Smooth muscle cell (in vitro differentiated cells): ENCODE measurements around the gene CDK9. TPM values are rescaled to one million over a fixed set of nuclear protein-coding genes. Genes with fewer than 3 reads are reported as not detected.

Experiments used
- DNase-seq: peaks from one replicate; lab custom pipeline; 2025; ENCODE audit not compliant: unreplicated experiment; lab: John Stamatoyannopoulos, UW
- H2AFZ ChIP-seq: fragments of 200-600 bp; sonication (generic); 2 replicates; pipeline ENCODE4 v1.6.0; 2016; ENCODE audit warnings: antibody characterized with exemption, low read depth, mild to moderate bottlenecking
- H3F3A ChIP-seq: fragments of 200-600 bp; sonication (generic); 2 replicates; pipeline ENCODE4 v1.6.0; 2017; ENCODE audit warnings: antibody characterized with exemption, low read depth
- H3K27ac ChIP-seq: fragments of 200-600 bp; sonication (generic); 2 replicates; pipeline ENCODE4 v1.5.1; 2016; ENCODE audit warnings: low read depth, mild to moderate bottlenecking
- H3K27me3 ChIP-seq: fragments of 200-600 bp; sonication (generic); 2 replicates; pipeline ENCODE4 v1.6.1; 2016; ENCODE audit warnings: low read depth, mild to moderate bottlenecking
- H3K36me3 ChIP-seq: fragments of 200-600 bp; sonication (generic); 2 replicates; pipeline ENCODE4 v1.5.1; 2016; ENCODE audit warnings: low read depth
- H3K4me1 ChIP-seq: fragments of 200-600 bp; sonication (generic); 2 replicates; pipeline ENCODE4 v1.5.1; 2016; ENCODE audit warnings: low read depth
- H3K4me2 ChIP-seq: fragments of 200-600 bp; sonication (generic); 2 replicates; pipeline ENCODE4 v1.6.0; 2016; ENCODE audit warnings: mild to moderate bottlenecking
- H3K4me3 ChIP-seq: fragments of 200-600 bp; sonication (generic); 2 replicates; pipeline ENCODE4 v1.5.1; 2016; ENCODE audit warnings: mild to moderate bottlenecking
- H3K79me2 ChIP-seq: fragments of 200-600 bp; sonication (generic); 2 replicates; pipeline ENCODE4 v1.6.0; 2016; ENCODE audit warnings: low read depth, mild to moderate bottlenecking
- H3K9ac ChIP-seq: fragments of 200-600 bp; sonication (generic); 2 replicates; pipeline ENCODE4 v1.6.0; 2016; ENCODE audit warnings: low read depth
- H3K9me3 ChIP-seq: fragments of 200-600 bp; sonication (generic); replicated peaks from 2 replicates; pipeline ENCODE4 v1.5.1; 2016; ENCODE audit warnings: low read depth
- H4K20me1 ChIP-seq: fragments of 200-600 bp; sonication (generic); 2 replicates; pipeline ENCODE4 v1.6.0; 2016; ENCODE audit warnings: low read depth
- WGBS: methylation state at CpG from one replicate; pipeline ENCODE4 v1.1.7; 2016; ENCODE audit warnings: low lambda C conversion rate; 5-methylcytosine and 5-hydroxymethylcytosine counted together
- polyA plus RNA-seq: library from polyadenylated mRNA; unstranded; fragments of >200 nt; fragmentation: Nextera tagmentation; extraction: Ambion mirVana; gene quantifications from 2 replicates; pipeline ENCODE4 v1.2.1, GENCODE V29; 2016
- total RNA-seq: library from RNA; depleted of rRNA; stranded (reverse); fragments of >200 nt; gene quantifications from 2 replicates; pipeline ENCODE4 v1.2.3, GENCODE V29; 2014
- TF ChIP-seq, protein P1 (sequence below): fragments of 200-600 bp; sonication (generic); IDR thresholded peaks from 2 replicates; pipeline ENCODE4 v1.5.1; 2017; ENCODE audit warnings: borderline replicate concordance, mild to moderate bottlenecking, antibody characterized with exemption; ENCODE audit not compliant: insufficient read depth, poor library complexity, severe bottlenecking

CDK9 gene
- total RNA-seq (38.2 and 48.0 TPM in 2 replicates), polyA plus RNA-seq (61.4 and 68.6 TPM in 2 replicates)

DNA sequence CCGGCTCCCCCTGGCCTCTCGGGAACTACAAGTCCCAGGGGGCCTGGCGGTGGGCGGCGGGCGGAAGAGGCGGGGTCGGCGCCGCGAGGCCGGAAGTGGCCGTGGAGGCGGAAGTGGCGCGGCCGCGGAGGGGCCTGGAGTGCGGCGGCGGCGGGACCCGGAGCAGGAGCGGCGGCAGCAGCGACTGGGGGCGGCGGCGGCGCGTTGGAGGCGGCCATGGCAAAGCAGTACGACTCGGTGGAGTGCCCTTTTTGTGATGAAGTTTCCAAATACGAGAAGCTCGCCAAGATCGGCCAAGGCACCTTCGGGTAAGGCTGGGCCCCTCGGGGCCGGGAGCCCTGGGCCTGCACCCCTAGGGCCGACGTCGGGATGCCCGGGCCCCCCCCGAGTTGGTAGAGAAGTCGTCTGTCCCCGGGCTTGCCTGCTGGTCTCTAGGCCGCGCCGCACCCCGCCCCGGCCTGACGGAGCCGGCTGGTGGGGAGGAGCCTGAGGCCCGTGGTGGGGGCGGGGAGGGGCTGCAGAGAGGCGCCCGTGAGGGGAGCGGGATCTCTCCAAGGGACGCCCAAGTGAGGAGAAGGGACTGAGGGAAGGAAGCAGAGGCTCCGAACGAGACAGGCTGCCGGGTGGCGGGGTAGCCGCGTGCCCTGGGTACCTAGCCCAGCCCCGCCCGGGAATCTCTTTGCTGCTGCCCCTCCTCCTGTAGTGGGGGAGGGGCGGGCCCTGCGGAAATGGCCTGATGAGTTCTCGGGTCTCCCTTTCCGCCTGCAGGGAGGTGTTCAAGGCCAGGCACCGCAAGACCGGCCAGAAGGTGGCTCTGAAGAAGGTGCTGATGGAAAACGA lies at the start of gene CDK9:
Gene CDK9, plus strand, starts transcription at position 102 of the 840 bp plus-strand sequence. Its CDS starts 115 bp downstream, at position 217.
- 2% methylated on average over 24 of the region's 75 CpGs for WGBS
- Histone ChIP-seq H2AFZ (peak within 1 kb of the TSS; percentile 75), H4K20me1 (peaks cover 52% of the 10 kb centered on the region), H3K79me2 (peaks cover 45% of the 10 kb centered on the region), H3F3A (peaks cover 8% of the 10 kb centered on the region), H3K36me3 (peaks cover 14% of the 10 kb centered on the region), H3K4me2 (peak within 1 kb of the TSS; percentile 85), H3K9me3 (no peaks in the 10 kb centered on the region), H3K27ac (peak within 1 kb of the TSS; percentile 97), H3K9ac (peak within 1 kb of the TSS; percentile 98), H3K4me3 (peak within 1 kb of the TSS; percentile 100), H3K27me3 (no peaks in the 10 kb centered on the region), H3K4me1 (peaks cover 8% of the 10 kb centered on the region)
- TF ChIP-seq, protein P1, sequence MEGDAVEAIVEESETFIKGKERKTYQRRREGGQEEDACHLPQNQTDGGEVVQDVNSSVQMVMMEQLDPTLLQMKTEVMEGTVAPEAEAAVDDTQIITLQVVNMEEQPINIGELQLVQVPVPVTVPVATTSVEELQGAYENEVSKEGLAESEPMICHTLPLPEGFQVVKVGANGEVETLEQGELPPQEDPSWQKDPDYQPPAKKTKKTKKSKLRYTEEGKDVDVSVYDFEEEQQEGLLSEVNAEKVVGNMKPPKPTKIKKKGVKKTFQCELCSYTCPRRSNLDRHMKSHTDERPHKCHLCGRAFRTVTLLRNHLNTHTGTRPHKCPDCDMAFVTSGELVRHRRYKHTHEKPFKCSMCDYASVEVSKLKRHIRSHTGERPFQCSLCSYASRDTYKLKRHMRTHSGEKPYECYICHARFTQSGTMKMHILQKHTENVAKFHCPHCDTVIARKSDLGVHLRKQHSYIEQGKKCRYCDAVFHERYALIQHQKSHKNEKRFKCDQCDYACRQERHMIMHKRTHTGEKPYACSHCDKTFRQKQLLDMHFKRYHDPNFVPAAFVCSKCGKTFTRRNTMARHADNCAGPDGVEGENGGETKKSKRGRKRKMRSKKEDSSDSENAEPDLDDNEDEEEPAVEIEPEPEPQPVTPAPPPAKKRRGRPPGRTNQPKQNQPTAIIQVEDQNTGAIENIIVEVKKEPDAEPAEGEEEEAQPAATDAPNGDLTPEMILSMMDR, result no peak
- peak; percentile 77 for DNase-seq

DNA sequence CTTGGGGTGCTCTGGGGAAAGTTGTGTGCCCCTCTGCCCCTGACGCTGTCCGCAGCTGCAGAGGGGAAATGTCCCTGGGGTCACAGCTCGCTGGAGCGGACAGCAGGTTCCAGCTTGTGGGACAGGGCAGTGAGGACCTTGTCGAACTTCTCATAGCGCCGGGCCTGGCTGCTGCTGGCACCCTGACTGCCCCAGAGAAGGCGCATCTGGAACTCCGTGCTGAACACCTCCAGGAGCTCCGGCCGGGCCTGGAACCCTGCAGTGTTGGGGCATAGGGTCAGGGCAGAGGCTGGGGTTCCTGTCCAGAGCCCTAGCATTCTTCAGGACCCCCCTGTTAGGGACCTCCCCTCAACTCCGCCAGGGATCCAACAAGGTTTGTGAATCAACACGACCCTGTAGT lies 47.2 kb upstream of the CDK9 start:
- Histone ChIP-seq H3K4me1 (peaks cover 4% of the 10 kb centered on the region), H3K9ac (no peak overlapping the region), H3F3A (no peaks in the 10 kb centered on the region), H4K20me1 (no peaks in the 10 kb centered on the region), H3K4me3 (no peak overlapping the region), H3K36me3 (no peaks in the 10 kb centered on the region), H3K9me3 (no peaks in the 10 kb centered on the region), H3K27me3 (no peaks in the 10 kb centered on the region), H2AFZ (no peak overlapping the region), H3K4me2 (no peak overlapping the region), H3K79me2 (no peaks in the 10 kb centered on the region), H3K27ac (no peak overlapping the region)
- WGBS, result 90% methylated on average over 13 of the region's 13 CpGs
- TF ChIP-seq, protein P1, result no peak
- no peak for DNase-seq

DNA sequence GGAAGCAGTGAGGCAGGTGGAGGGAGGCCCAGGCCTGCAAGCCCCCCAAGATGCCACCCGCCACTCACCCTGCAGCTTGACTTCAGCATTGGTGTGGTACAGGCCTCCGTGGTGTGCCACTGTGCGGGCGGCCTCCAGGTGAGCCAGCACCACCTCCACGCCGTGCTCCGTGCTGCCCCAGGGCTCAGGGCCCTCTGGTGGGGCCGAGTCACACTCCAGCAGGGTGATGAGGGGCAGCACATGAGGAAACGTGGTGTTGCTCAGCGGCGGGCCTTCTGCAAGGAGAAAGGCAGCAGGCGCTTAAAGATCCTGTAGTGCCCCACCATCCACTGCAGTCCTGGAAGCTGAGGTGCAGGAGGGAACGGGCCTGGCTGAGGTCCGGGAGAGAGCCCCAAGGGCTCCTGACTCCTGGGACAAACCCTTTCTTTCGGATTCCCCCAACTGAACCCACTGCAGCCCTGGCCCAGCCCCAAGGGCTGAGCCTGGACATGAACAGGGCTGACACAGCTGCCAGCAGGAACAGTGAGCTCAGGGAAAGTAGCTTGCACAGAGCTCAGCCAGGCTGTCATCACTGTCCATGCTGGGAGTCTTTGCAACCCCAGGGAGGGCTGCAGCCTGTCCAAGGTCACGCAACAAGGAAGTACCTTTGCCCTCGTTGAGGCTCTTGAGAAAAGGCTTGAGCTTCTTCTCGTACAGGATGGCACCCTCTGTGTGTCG lies 46.1 kb upstream of the CDK9 start:
- Histone ChIP-seq H3K9me3 (no peaks in the 10 kb centered on the region), H2AFZ (no peak overlapping the region), H3K27ac (peak overlapping the region; percentile 47), H3K27me3 (no peaks in the 10 kb centered on the region), H3K36me3 (no peaks in the 10 kb centered on the region), H3K9ac (no peak overlapping the region), H3F3A (no peaks in the 10 kb centered on the region), H3K79me2 (no peaks in the 10 kb centered on the region), H3K4me2 (no peak overlapping the region), H4K20me1 (no peaks in the 10 kb centered on the region), H3K4me1 (peaks cover 4% of the 10 kb centered on the region), H3K4me3 (no peak overlapping the region)
- DNase-seq, result no peak
- TF ChIP-seq, protein P1, result no peak
- WGBS, result 93% methylated on average over 19 of the region's 19 CpGs
